SHP77 treated with DMSO at 0.1 percent for 48 hours (cell line): Measurements from ENCODE around the gene NOP16.

Experiments used
- DNase-seq: peaks from one replicate; lab custom pipeline; 2025; lab: John Stamatoyannopoulos, UW

Gene NOP16

DNA sequence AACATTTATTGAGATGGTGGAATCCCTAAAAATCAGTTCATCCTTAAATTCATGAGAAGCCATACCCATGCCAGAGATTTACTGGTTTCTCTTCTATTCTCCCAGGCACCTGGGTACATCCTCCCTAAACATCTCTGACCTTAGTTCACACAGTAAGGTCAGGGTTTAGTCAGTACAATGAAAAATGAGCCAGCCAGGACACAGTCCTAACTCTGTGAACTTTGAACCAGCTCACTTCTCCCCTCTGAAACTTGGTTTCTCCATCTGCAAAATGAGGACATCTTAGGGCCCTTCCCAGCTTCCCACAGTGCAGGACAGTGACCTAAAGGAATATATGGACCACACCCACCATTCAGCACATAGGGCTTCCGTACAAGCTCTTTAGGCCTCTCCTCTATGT lies 1.9 kb downstream of the NOP16 start:
- DNase-seq: no peak

DNA sequence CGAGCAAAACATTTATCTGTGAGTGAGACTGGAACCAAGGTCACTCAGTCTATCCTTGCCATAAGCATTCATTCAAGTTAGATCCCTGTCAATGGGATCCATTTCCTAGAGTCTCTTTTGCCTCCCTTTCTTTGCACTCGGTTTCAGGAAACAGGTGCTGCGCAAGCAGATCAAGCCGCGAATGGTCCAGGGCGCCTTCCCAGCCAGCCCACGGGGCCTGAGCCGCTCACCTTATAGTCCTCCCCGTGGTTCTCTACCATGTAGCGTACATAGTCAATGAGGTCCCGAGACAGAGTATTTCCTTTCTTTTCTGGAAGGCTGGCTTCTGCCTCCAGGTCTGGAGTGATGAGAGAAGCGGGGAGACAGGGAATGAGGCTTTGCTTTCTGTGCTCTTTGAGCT lies 3.4 kb downstream of the NOP16 start:
- no peak for DNase-seq

DNA sequence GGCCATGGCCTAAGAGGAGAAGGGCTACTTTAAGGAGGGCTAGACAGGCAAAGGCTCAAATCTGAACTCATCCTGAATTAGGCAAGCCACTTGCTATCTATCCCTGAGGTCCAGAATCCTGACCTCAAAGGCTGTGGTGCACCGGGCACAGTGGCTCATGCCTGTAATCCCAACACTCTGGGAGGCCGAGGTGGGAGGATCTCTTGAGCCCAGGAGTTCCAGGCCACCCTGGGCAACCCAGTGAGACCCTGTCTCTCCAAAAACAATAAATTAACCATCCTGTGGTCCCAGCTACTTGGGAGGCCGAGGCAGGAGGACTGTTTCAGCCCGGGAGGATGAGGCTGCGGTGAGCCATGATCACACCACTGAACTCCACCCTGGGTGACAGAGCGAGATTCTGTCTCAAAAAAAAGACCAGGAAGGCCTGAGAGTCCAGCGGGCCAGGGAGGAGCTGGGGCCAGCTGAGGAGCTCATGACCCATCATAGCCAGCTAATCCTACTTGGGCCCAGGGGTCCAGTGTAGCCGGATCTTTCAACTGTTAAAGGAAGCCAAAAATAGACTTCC lies 4.0 kb downstream of the NOP16 start:
- no peak for DNase-seq

DNA sequence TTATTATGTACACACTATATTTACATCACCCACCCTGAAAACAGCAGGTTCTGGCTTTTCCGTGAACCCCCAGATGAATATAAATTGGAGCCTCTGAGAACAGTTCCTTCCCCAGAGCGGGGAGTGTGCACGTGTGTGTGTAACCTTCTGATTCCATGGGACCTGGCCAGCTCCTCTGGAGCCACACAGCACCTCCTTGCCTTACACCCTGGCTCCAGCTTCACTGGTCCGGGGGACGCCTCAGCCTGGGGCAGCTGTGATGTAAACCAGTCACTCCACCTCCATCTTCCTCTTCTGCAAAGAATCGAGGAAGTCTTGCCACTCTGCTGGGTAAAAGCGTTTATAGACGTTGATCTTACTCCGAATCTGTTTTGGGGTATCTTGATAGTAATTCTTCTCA lies 4.4 kb downstream of the NOP16 start:
- DNase-seq: no peak

DNA sequence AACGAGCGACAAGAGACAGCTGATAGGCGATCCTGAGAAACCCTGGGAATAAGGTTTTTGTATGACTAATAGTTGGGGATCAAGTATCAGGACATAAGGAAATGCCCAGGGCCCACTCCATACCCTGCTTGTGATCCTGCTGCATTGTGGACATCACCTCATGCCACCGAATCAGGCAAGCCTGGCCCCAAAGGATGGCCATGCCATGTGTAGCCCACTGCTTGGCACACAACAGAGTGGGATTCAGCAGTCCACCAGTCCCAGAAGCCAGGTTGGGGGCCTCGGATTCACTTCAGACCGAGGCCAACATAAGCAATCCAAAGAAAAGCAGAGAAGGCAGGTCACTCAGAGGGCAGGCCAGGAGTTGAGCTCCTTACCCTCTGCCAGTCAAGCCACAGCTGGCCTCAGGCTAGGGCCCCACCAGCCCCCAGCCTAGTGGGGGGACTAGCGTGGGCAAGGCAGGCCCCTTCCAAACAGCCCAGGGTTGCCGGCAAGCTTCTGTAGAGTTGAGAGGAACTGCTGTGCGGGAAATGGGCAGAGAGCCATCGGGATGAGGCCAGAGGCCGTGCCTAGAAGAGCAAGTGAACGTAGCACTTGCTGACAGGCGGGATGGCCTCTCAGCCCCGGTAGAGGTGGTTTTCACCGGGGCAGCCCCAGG lies 5.0 kb downstream of the NOP16 start:
- no peak for DNase-seq

DNA sequence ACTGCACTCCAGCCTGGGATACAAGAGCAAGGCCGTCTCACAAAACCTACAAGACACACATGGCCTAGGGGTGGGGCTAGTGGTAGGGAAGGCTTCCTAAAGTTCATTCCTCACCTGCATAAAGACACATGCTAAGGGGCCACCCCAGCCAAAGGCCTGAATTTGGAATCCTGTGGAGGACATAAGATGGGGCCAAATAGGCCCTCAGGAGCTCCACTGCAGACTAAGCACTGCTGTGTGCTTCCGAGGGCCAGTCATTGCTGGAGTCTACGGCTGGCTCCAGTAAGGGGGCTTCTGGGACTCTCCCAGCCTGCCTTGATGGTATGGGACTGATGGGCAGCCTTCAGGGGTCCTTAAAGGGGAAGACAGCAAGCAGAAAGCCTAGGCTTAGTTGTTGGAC lies 5.7 kb downstream of the NOP16 start:
- DNase-seq: no peak

DNA sequence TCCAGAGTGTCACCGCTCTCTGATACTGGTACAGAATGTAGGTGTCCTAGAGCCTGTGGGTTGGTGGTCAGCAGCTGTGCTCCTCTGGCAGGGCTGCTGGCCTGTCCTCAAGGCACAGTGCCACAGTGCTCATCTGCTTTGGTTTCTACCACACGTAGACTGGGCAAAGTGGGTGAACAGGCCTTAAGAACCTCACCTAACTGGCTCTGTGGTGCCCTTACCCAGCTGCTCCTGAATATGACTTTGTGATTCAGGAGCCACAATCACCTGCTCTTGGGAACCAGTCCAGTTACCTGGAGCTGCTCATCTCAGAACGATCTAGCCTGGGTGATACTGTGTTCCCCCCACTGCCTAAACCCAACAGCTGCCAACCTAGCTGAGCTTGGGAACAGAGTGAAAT lies 6.4 kb downstream of the NOP16 start:
- no peak for DNase-seq

DNA sequence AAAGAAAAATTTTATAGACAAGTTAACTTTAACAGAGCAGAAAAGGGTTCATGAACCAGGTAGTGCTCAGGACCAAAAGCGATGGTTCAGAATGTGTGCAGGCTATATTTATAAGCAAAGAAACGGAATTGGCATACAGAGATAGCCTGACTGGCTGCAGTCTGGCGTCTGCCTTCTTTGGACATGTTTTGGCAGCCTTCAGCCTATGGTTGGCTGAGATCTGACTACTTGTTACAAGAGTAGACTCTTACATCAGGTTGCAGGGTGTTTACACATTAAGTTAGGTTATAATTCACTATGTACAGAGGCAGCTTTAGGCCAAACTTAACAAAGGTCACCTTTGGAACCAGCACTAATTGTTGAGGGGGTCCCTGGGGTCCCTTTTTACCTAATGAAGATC lies 7.0 kb downstream of the NOP16 start:
- DNase-seq: no peak

DNA sequence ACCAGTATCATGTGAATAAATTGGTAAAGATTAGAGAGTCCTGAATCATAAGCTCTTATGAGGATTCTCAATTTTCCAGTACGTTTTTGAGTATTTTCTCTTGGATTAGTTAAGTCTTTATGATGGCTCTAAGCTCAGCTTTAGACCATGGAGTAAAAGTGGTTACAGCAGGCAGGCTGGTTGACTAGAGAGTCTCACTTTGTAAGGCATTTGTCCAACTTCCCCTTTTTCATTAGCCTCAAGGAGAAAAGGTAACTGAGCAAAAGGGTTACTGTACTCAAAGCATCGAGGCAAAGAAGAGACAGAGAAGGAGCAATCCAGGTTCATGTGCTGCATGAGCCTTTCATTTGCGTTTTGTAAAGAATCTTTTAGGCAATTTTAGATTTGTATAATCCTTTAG lies 8.5 kb downstream of the NOP16 start:
- DNase-seq: no peak

DNA sequence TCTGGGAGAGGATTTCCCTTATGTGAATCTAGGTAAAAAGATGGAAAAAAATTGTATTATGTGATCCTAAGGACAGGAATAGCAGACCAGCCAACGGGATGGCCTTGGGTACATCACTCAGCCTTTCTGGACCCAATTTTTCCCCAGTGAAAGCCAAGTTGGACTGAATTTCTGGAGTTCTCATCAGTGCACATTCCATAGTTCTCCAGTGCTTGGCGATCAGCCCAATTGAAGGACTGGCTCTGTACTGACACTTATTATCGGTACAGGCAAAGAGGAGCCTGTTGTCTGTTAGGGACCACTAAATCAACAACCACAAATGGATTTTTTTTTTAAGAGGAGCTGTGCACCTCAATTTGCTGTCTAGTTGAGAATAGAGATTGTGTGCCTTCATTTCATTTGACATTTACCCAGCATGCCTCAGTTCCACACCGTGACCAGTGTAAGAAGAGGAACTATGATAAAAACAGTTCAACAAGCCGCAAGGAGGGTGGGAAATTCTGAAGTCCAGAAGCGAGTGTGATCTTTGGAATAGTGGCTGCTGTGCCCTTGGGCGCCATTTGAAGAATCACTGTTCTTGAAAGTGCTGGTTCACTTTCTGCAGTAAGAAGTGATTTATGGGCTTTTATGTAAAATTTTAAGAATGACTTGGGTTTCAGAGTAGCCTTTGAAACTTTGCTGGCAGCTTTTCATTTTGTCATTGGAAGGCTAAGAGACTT lies 15.1 kb downstream of the NOP16 start:
- DNase-seq: no peak

DNA sequence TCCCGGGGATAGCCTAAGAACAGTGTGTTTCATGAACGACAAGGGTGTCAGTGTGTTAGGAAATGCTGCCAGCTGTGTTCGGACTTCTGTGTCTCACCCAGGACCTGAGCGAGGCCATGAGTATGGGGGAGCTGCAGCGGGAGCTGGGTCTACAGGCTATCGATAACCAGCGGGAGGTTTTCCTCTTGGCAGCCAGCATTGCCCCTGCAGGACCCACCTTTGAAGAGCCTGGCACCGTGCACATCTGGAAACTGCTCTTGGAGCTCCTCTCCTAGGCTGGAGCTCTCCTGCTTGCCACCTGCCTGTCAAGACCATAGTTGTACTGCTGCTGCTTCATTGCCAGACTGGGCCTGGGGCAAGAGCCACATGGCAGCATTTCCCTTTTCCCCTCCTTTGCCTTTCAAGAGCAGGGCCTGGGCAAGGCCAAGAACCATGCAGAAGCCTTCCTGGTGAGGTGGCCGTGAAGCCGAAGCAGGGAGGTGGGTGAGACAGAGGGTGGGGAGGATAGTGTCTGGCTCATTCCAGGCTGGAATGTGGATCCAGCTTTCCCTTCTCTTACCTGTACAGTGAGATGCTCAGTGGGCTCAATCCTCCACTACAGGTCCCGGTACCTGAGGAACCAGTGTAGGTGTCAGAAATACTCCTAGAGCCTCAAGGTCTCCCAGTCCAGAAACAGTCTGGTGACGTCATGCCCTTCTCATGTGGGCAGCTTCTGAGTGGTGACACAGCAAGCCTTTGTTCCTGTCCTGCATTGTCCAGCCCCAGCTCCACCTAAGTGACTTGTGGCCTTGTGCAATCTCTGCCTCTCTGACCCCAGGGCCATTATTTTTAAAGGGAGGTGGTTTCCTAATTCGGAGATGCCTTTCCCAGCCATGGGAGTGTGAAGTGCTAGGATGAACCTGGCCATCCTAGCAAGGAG lies 16.5 kb downstream of the NOP16 start:
- no peak for DNase-seq

DNA sequence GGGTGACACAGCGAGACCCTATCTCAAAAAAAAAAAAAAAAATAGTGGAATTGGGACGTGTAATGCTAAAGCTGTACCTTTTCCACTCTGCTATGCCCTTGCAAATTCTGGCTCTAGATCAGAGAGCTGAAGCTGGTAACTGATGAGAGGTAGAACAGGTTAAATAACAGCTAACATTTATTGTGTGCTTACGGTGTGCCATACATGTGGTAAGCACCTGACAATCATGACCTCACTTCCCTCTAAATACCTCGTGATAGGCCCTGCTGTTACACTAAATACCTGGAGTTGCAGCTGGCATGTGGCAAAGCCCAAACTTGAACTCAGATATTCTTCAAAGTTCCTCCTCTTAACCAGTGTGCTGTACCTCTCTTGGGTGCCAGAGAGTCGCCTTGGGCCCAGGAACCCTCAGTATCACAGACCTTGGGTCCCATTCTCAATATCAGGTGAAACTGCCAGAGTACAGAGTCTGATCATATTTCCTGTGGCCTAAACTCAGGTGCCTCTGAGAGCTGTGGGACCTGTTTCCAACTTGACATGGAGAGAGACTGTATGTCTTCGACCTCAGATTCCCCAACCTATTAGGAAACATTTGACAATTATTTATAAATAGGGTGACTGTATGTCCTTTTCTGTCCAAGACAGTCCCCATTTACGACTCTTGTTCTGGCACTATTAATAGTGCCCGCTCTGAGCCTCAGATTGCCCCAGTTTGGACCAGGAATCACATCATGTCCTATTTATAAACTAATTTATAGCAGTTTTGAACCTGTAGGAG lies 18.3 kb downstream of the NOP16 start:
- DNase-seq: no peak

DNA sequence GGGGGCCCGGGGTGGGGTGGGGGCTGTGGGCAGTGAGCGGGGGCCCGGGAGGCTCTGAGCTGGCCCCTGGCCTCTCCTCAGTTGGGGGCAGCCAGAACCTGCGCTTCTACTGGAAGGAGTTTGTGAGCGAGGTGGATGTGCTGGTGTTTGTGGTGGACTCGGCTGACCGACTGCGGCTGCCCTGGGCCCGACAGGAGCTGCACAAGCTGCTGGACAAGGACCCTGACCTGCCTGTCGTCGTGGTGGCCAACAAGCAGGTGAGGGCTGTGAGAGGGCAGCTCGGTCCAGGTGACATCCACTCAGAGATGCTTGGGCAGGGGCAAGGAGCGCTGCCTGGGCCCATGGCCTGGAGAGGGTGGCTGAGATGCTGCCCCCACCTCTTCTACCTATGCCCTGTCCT lies 19.7 kb downstream of the NOP16 start:
- no peak for DNase-seq

DNA sequence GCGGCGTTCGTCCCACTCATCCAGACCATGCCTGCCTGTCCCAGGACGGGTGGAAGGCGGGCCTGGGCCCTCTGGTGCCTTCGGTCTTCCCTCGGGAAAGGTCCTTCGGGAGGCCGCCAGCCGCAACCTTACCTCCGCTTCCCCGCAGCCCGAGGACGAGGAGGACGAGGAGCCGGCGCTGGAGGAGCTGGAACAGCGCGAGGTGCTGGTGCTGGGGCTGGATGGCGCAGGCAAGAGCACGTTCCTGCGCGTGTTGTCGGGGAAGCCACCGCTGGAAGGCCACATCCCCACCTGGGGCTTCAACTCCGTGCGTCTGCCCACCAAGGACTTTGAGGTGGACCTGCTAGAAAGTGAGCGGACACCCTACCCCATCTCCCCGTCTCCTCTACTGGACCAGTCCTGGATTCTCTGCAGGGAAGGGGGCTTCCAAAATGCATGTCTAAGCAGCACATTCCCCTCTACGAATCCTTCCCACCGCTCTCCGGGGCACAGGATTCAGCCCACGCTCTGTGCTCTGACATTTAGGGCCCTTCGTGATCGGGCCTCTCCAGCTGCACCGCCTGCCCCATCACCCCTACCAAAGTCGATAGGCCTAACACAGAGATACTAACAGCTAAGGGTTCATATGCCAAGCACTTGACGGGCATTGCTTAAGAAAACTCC lies 22.0 kb downstream of the NOP16 start:
- DNase-seq: no peak

DNA sequence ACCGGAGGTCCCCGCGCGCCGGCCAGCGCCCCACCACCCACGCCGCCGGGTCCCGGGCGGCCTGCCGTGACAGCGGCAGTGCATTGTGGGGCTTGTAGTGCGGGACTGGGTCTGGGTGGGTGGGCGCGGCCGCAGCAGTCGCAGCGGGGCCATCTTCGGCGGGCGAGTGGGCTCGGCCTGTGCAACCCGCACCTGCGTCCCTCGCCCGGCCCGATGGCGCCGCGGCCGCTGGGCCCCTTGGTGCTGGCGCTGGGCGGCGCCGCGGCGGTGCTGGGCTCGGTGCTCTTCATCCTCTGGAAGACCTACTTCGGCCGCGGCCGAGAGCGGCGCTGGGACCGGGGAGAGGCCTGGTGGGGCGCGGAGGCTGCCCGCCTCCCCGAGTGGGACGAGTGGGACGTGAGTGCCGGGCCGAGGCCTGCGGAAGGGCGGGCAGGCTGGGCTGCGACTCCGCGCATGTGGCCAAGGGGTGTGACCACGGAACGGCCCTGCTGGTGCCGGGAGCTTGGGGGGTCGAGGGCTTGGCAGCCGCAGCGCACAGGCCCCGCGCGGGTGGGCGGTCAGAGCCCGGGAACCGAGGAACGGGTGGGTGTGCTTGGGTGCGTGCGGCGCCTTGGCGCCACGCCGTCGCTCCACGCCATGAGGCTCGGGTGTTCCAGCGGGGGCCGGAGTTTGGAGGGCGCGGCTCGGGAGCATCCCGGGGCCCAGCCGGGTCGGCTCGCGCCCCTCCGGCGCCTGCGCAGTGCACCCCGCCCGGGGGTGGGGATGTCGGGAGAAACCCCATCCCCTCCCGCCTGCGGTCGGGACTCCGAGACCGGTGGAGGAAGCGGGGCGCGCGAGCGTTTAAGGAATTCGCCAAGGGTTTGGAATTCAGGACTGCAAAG lies 22.8 kb downstream of the NOP16 start, which contains the start of gene ARL10:
Gene ARL10 (plus strand): TSS at position 137 of the 881 bp plus-strand sequence. CDS start 77 bp downstream, at position 214.
- DNase-seq: no peak

DNA sequence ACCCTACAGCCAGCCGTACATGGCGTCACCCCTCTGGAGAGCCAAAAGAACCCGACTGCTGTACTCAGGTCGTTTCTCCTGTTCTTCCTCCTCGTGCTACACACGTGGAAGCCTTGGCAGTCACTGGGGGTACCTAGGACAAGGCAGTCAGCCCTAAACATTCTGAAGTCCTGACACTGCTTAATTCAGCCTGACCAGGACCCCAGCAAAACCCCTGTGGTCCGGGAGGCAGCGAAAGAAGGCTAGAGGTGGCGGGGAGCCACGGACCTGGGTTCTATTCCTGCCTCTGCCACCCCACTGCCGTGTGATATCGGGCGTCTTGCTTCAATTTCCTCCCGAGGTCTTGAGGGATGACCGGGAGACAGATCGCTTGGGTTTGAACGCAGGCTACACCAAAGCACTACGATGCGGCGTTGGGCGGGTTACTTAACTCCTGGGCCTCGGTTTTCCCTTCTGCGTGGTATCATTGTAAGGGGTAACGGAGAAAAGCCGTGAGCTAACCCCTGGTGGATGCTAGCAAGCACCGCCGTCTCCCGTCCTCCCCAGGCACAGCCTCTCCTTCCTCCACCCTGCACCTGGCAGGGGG lies 23.5 kb downstream of the NOP16 start:
- DNase-seq: no peak

DNA sequence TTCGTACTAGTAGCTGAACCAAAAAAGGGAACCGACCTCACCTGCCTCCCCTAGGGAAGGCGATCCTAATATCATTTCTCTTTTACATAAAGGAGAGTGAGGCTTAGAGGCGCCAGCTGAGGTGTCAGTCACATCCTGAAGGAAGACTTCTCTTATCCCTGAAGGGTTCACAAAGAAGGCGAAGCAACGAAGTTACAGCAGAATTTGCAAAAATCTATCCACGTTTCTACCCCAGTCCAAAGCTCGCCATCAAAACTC lies 26.2 kb downstream of the NOP16 start:
- no peak for DNase-seq

DNA sequence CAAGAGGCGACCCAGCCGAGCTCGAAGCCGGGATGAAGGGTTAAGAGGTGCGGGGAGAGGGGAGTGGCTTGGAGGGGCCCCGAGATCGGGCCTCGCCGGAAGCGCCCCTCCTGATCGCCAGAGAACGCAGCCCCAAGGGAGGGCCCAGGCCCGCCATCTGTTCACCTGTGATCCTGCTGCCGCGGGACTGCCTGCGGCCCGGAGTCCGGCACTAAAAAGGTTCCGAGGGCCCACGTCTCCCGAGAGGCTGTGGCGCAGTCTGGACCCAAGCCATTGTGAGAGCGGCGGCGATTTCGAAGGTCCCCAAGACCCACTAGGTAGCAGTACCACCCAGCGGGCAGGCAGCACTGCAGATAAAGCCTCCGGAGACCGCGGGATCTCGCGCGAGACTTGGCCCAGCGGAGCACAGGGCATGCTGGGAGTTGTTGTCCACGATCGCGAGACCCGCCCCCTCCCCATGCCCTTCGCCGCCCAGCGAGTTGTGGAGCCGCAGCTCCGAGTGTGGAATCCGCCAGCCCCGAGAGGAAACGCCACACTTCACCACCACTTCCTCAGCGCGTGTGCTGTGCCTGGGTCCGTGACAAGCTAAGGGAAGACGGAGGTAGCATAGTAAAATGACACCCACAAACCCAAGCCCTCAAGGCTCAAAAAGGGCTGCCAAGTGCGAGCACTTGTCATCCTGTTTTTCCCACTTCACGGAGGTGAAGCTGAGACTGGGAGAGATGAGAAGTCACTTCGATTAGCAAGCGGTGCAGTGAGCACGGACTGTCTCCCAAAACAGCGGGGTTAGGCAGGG lies 26.8 kb downstream of the NOP16 start, which contains the start of gene KIAA1191:
Gene KIAA1191 (minus strand): TSS at position 328 of the 796 bp plus-strand sequence. CDS start 2,256 bp downstream, outside the sequence.
- DNase-seq: peak; percentile 66

DNA sequence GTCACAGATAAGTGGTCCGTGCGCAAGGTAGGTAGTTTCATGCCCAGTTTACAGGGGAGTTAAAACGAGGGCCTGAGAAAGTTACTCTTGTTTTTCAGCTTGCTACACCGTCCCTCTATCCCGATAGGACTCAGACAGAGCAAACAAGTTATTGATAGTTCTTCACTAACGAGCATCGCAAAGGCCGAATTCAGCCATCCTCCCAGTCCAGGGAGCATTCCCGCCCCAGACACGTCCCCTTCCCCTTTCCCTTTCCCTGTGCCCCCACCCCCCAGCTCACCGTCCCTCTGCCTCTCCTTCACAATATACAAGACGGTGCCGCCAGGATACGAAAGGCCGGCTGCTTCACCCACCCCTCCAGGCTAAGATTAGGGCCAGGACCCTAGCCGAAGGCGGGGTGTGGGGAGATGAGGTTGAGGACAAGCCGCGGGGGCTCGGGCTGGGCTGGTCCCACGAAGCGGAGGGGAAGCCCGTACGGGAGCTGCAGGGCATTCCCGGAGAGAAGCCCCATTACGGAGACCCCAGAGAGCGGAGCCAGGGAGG lies 27.4 kb downstream of the NOP16 start:
- DNase-seq: no peak
